ENCODE results near the gene NAGK.
"Not testable (repeated sequence)": the region's sequence is repeated elsewhere in the genome, so short reads cannot be mapped to it uniquely, and the experiment has no call there.

NAGK gene

DNA sequence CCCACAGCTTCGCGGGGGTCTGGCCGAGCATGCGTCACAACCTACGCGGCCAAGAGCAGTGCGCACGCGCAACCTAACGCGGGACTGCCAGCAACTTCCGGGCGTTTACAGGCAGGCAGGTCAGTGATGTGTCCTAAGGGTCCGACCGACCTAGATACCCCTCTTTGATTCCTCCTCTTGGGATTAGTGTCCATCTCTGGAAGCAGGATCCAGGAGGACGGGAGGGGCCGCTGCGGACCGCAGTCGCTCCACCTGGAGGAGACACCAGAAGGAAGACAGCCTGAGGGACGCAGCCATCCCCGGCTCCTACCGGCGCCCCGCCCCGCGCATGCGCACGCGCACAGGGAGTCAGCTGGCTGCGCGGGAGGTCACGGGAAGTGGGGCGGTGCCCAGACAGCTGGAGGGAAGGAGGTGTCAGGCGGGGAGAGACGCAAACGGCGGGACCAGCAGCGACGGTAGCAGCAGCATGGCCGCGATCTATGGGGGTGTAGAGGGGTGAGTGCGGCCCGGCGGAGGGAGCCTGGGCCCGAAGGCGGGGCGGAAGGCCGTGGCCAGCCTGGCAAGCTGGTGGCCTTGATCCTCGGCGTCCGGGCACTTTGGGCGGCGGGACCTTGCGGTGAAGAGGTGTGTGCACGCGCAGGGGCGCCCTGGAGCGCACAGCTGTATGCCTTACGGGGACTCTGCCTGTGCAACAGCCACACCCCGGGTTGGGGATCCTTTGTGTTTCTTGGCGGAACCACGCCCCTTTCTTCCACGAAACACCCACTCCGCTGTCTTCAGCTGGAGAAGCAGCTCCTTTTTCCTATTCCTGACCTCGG, at the start of gene NAGK:
TSS of gene NAGK (plus strand) at position 431 of the 818 bp plus-strand sequence. CDS start at position 467, 36 bp downstream.
- DNase-seq (ENCODE audit: low read depth in 2 of 2) = peak; percentile 92 to 96

DNA sequence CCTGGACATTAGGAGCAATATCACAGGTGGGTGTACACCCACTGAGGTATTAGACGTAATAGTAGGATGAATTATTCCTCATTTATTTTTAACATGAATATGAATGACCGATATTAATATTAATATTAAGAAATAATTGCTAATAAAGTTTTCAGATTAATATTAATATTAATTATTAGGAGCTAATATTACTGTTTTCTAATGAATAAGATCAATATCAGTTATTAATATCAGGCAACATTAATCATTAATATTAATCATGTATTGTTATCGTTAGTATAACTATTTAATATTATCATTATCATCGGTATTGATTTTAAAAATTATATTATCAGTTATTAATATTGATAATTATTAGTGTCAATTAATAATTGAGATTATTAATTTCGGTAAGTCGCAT, 48.5 kb upstream of the NAGK start:
- not testable (repeated sequence) for DNase-seq (ENCODE audit: low read depth in 2 of 2)

DNA sequence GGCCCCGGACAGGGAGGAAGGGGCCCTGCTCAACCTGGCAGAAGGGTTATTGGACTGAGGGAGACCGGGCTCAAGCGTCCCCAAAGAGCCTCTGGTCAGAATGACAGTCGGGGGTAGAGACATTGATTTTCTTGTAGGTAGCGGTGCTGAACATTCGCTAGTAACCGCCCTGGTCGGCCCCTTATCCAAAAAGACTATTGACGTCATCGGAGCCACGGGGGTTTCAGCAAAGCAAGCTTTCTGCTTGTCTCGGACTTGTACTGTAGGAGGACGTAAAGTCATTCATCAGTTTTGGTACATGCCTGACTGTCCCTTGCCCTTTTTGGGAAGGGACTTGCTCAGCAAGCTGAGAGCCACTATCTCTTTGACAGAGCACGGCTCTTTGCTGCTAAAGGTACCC, 47.1 kb upstream of the NAGK start:
- DNase-seq (ENCODE audit: low read depth in 2 of 2) = not testable (repeated sequence)

DNA sequence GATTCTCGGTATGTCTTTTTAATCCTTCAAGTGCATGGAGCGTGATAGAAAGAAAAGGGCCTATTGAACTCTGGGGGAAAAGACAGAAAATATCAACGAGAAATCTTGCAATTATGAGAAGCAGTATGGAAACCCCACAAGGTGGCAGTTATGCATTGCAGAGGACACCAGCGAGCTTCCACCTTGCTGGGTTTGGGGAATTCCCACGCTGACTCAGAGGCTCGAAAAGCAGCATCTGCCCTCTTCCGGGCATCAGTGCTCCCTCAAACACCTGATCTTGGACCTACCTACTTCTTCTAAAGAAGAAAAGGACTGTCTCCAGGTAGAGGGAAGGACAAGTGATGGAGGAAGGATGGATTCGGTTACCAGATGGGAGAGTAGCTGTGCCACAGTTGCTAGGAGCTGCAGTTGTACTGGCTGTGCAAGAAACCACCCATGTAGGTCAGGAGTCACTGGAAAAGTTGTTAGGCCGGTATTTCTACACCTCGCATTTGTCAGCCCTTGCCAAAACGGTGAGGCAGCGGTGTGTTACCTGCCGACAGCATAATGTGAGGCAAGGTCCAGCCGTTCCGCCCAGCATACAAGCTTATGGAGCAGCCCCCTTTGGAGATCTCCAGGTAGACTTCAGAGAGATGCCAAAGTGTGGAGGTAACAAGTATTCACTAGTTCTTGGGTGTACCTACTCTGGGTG, 44.8 kb upstream of the NAGK start:
- peak; percentile 48 to 70 for DNase-seq (ENCODE audit: low read depth in 2 of 2)

DNA sequence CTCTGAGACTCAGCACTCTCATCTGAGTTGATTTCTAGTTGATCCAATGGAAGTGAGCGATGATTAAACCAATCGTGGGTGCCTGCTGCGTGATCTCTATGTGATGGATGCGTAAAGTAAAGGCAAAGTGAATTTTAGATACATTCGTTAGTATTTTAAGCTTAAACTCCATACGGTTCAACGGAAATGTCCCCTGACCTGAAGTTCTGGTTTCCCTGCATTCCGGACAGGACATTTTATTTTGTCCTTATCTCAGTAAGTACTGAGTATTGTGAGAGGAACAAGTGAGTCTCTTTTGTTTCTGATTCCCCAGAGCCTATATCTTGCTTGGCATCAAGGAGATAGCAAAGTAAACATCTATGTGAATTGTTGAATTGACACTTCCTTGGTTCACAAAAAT, 32.2 kb upstream of the NAGK start:
- DNase-seq (ENCODE audit: low read depth in 2 of 2) = not testable (repeated sequence)

DNA sequence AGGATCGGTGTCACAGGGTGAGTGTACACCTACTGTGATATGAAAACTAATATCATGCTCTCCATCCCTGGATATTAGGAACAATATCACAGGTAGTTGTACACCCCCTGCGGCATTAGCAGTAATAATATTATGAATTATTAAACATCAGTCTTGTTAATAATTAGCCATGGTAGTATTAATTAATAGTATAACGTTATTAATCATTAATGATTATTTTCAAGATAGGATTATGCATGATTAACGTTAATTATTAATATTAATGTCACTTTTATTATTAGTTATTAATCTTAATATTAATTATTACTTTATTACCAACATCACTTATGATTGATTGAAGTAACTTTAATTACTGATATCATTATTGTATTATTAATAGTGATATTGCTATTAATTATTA, 26.2 kb upstream of the NAGK start:
- no peak for DNase-seq (ENCODE audit: low read depth in 2 of 2)

DNA sequence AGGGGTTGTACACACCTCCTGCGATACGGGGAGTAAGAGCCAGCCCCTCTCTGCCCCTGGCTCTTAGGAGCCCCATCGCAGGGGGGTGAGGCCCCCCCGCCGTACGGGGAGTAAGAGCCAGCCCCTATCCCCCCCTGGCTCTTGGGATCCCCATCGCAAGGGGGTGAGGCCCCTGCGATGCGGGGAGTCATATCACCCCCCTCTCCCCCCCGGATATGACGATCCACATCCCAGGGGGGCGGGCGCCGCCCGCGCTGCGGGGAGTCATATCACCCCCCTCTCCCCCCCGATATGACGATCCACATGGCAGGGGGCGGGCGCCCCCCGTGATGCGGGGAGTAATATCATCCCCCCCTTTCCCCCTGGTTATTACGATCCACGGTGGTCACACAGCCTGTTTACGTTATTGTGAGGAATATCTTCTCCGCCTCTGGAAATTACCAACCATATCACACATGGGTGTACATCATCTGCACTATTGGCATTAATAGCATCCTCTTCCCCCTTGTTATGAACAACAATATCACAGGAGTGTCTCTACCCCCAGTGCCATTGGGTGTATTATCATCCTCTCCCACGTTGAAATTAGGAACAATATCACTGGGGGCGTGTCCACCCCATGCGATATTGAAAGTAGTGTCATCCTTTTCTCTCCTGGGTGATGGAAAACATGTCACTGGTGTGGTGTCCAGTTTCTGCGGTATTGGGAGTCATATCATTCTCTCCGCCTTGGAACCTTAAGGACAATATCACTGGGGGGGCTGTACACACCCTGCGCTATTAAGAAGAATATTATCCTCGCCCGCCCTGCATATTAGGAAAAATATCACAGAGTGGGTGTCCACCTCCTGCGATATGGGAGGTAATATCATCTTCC, 24.7 kb upstream of the NAGK start:
- DNase-seq (ENCODE audit: low read depth in 2 of 2) = no peak

DNA sequence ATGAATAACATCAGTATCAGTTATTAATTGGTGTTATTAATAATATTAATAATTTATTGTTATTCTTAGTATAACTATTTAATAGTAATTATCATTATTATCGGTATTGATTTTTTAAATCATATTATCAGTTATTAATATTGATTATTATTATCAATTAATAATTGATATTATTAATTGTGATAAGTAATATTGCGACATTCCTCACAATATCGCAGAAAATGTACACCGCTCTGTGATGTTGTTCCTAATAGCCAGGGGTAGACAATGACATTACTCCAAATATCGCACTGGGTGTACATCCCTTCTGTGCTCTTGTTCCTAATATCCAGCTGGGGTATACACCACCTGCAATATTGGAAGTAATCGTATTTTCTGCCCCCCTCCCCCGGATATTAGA, 23.3 kb upstream of the NAGK start:
- DNase-seq (ENCODE audit: low read depth in 2 of 2) = no peak

DNA sequence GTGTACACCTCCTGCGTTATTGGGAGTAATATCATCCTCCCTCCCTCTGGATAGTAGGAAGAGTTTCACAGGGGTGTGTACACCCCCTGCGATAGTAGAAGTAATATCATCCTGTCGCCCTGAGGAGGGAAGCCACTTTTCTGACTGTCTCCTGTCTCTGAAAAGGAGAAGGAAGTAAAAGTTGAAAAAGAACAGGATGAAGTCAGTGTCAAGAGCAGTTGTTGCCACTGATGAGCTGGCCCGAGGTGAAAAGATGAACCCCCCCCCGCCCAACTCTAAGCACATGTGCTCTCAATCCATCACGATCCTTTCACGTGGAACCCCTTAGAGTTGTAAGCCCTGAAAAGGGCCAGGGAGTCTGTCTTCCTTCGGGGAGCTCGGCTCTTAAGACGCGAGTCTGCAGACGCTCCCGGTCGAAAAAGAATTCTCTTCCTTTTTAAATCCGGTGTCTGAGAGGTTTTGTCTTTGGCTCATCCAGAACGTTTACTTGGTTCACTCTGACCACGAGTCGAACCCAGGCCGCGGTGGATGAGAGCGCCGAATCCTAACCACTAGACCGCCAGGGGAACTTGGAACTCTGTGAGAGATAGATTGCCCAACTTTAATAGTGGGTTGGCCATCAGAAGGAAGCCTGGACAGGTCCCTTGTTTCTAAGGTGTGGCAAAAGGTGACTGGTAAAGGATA, 22.4 kb upstream of the NAGK start:
- no peak for DNase-seq (ENCODE audit: low read depth in 2 of 2)

DNA sequence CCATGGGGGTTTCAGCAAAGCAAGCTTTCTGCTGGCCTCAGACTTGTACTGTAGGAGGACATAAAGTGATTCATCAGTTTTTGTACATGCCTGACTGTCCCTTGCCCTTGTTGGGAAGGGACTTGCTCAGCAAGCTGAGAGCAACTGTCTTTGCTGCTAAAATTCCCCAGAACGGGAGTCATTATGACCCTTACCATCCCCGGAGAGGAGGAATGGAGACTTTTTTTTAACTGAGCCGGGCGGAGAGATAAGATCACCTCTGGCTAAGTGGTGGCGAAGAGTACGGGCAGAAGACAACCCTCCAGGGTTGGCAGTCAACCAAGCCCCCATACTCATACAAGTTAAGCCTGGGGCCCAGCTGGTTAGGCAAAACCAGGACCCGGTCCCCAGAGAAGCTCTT, 20.4 kb upstream of the NAGK start:
- DNase-seq (ENCODE audit: low read depth in 2 of 2) = no peak

DNA sequence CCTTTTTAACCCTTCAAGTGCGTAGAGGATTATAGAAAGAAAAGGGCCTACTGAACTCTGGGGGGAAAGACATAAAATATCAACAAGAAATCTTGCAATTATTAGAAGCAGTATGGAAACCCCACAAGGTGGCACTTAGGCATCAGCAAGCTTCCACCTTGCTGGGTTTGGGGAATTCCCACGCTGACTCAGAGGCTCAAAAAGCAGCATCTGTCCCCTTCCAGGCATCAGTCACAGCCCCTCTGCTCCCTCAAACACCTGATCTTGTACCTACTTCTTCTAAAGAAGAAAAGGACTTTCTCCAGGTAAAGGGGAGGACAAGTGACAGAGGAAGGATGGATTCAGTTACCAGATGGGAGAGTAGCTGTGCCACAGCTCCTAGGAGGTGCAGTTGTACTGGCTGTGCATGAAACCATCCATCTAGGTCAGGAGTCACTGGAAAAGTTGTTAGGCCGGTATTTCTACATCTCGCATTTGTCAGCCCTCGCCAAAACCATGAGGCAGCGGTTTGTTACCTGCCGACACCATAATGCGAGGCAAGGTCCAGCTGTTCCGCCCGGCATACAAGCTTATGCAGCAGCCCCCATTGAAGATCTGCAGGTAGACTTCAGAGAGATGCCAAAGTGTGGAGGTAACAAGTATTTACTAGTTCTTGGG, 18.6 kb upstream of the NAGK start:
- peak; percentile 31 to 49 for DNase-seq (ENCODE audit: low read depth in 2 of 2)

DNA sequence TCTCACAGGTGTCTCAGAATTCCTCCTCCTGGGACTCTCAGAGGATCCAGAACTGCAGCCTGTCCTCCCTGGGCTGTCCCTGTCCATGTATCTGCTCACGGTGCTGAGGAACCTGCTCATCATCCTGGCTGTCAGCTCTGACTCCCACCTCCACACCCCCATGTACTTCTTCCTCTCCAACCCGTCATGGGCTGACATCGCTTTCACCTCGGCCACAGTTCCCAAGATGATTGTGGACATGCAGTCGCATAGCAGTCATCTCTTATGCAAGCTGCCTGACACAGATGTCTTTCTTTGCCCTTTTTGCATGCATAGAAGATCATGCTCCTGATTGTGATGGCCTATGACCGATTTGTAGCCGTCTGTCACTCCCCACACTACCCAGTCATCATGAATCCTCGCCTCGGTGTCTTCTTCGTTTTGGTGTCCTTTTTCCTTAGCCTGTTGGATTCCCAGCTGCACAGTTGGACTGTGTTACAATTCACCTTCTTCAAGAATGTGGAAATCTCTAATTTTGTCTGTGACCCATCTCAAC, 13.2 kb upstream of the NAGK start:
- DNase-seq (ENCODE audit: low read depth in 2 of 2) = not testable (repeated sequence)

DNA sequence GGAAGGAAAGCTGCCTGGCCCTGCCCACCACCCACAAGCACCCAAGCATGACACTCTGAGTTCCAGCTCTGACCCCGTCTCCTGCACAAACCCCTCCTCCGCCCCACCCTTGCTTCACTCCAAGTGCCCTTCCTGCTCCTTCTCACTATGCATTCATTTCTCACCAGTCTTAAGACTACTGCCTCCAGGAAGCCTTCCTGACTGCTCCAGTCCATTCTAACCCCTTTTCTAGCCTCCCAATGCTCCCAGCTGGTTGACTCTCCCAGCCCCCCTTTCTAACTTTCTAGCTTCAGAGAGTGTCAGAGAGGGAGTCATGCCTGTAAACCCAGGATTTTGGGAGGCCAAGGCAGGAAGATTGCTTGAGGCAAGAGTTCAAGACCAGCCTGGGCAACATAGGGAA, 8.2 kb upstream of the NAGK start:
- no peak for DNase-seq (ENCODE audit: low read depth in 2 of 2)

DNA sequence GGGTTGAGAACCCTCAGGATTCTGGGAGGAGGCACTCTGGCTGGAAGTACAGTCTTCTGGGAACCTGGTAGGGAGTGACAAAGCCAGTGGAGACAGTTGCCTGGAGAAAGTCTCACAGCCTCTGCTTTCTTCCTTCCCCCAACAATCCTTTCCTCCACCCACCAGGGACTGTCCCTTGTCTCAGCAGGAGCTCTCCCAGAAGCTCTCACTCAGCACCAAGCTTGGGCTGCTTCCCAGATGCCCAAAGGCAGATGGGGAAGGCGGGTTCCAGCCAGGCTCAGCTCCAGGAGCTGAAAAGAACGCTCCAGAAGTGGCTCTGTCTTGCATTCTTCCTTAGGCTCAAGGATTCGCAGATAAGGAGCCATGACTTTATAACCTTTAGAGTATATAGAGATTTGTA, 7.6 kb upstream of the NAGK start:
- DNase-seq (ENCODE audit: low read depth in 2 of 2) = no peak

DNA sequence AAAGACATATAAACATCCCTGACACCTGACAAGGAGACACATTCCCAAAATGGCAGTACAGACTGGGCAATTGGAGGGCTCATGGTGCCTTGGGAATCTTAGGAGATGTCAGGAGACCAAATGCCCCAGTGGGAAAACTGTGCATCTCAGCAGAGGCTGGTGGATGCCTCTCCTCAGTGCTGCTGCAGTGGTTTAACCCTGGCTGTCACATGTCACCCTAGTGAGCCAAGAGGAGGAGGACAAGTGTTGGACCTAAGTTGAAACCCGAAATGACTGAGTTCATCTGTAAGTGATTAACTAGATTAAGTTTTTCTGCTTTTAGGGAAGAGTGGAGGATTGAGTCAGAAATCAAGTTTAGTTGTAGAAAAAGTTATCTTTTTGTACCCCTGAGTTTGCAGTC, 5.2 kb upstream of the NAGK start:
- DNase-seq (ENCODE audit: low read depth in 2 of 2) = no peak

DNA sequence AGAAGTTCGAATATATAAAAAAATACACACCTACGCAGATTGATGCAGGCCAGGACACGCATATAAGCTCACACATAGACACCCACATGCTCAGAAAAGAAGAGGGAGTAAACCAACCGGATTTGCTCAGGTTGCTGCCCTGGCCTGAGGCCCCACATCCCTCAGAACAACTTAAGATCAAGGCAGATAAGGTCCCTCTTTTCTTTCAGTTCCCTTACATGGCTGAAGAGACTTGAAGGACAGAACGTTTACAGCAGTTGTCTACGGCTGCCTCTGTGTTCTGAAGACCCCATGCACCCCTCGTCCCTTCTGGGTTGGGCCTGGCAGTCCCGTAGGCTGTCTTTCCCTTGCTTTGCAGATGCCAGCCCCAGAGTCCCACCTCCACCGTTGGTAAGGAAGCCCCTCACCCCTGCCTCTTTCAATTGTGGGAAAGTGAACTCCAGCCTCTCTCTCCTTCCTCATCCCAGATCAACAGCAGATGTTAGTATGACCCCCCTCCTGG, 4.3 kb upstream of the NAGK start:
- DNase-seq (ENCODE audit: low read depth in 2 of 2) = no peak

DNA sequence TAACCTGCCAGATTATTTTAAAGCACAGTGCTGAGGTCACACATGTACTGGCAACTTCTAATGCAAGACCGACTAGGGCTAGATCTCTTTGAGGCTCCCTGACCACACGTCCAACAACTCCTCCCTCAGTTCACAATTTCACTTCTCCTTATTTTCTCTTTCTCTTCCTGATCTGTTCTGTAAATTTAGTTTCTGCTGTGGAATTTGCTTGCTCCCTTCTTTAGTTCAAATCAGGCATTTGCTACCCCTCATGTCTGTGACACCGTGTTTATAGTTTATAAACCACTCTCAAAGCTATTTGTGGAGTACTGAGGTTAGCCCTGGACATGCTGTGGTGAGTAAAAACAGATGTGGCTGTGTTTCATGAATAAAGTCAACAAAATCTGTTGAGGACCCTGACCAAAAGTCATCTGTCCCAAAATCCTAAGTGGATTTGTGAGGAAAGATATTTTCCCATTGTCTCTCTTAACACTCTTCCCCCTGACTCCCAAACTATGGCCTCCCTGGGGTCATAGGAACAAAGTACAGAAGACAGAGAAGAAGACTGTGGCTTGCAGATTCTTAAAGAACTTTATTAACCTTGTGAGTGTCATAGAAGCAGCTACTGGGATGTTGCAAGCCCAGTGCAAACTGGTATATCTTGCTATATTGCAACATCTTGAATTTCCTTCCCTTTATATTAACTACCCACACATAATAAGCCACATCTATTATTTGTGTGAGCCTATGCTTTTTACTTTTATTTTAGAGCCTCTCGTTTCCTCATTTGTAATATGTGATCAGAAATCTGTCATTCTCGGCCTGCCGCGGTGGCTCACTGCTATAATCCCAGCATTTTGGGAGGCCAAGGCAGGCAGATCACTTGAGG, 3.5 kb upstream of the NAGK start:
- DNase-seq (ENCODE audit: low read depth in 2 of 2) = no peak

DNA sequence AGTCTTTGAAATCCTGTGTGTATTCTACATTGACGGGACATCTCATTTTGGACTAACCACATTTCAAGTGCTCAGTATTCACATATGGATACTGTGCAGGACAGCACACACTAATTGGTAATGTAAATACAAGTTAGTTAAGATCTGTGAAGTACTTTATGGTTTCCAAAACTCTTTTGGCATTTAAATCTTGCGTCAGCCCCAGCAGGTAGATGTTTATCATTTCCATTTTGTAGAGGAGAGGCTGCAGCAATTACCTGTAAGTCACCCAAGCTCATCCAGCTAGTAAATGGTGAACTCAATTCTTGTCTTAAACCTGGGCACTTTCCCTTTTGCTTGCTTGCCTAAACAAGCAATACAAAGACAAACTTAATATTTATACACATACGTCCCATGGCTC, 1.6 kb upstream of the NAGK start:
- DNase-seq (ENCODE audit: low read depth in 2 of 2) = no peak

DNA sequence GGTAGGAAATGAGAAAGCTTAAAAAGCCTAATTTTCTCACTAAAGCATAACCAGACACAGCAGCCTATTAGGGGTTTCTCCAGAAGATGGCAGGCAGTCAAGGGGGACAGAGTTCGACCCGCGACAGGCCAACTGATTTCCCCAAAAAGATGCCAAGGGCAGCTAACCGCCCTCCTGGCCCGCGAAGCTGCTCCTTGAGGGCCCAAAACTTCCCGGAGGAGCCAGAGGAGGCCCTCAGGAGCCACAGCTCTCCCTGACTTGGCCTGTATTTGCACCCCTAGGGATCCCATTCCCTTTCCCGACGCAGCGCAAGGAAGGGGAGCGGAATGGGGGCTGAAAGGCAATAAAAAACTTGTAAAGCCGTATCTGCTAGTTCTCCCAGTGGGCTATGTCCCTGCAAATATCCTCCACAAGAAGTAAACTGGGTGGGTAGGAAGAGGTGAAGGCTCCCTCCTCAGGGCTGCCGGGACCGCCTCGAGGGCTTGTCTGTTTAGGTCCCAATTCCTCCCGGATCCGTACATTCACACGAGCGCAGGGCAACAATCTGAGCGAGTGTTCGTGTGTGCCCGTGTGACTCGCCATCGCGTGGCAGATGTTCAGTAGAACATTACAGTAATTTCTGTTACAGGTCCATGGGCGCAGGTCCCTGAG, 756 bp upstream of the NAGK start:
- DNase-seq (ENCODE audit: low read depth in 2 of 2) = no peak

Measured in stimulated activated CD4-positive, alpha-beta T cell treated with anti-CD3 and anti-CD28 coated beads, Interleukin-4, amount 100 ng/mL, for 48 hours (primary cell).